Activated CD4-positive, alpha-beta T cell treated with anti-CD3 and anti-CD28 coated beads, Interleukin-2, amount 50 U/mL, for 4 hours (primary cell): Measurements from ENCODE around the gene HOXA2.
A peak's percentile ranks its signal among the peaks of the same experiment; 100 is the strongest.

Experiments used
- DNase-seq, 2 experiments: peaks; one replicate each; pipeline ENCODE4 v3.0.0-alpha.2; 2020

HOXA2 gene

GRCh38 chr7:27102581-27103442, at the start of gene HOXA2:
Gene HOXA2, minus strand, starts transcription at chr7:27102683. Its CDS starts 183 bp downstream, at chr7:27102500.
- no peak for DNase-seq

- DNase-seq = no peak
Measured at GRCh38 chr7:27151341-27151930, 49.0 kb upstream of the HOXA2 start.

GRCh38 chr7:27150568-27151340, 48.3 kb upstream of the HOXA2 start:
- peak; percentile 48 to 52 for DNase-seq

GRCh38 chr7:27149842-27150567, 47.5 kb upstream of the HOXA2 start:
- no peak for DNase-seq

GRCh38 chr7:27148756-27149641, 46.5 kb upstream of the HOXA2 start:
- DNase-seq = no peak

- no peak for DNase-seq
Measured at GRCh38 chr7:27148031-27148755, 45.7 kb upstream of the HOXA2 start.

- DNase-seq = no peak
Measured at GRCh38 chr7:27147199-27148030, 44.9 kb upstream of the HOXA2 start, which contains the start of gene HOXA6. Gene HOXA6, minus strand, starts transcription at chr7:27147774. Its CDS starts 25 bp downstream, at chr7:27147749.

GRCh38 chr7:27146491-27147198, 44.2 kb upstream of the HOXA2 start:
- DNase-seq = no peak

GRCh38 chr7:27145914-27146412, 43.5 kb upstream of the HOXA2 start:
- DNase-seq = no peak

- no peak for DNase-seq
Measured at GRCh38 chr7:27145165-27145913, 42.9 kb upstream of the HOXA2 start.

- DNase-seq = no peak
Measured at GRCh38 chr7:27144781-27145164, 42.3 kb upstream of the HOXA2 start.

GRCh38 chr7:27143950-27144780, 41.7 kb upstream of the HOXA2 start:
- no peak for DNase-seq

- DNase-seq = no peak
Measured at GRCh38 chr7:27143023-27143949, 40.8 kb upstream of the HOXA2 start, which contains the start of gene HOXA5. Gene HOXA5, minus strand, starts transcription at chr7:27143681. Its CDS starts 74 bp downstream, at chr7:27143607.

GRCh38 chr7:27142580-27143022, 40.1 kb upstream of the HOXA2 start:
- no peak for DNase-seq

GRCh38 chr7:27141923-27142579, 39.6 kb upstream of the HOXA2 start:
- DNase-seq = no peak
